Measurements from ENCODE around the gene AATK.

Gene AATK

DNA sequence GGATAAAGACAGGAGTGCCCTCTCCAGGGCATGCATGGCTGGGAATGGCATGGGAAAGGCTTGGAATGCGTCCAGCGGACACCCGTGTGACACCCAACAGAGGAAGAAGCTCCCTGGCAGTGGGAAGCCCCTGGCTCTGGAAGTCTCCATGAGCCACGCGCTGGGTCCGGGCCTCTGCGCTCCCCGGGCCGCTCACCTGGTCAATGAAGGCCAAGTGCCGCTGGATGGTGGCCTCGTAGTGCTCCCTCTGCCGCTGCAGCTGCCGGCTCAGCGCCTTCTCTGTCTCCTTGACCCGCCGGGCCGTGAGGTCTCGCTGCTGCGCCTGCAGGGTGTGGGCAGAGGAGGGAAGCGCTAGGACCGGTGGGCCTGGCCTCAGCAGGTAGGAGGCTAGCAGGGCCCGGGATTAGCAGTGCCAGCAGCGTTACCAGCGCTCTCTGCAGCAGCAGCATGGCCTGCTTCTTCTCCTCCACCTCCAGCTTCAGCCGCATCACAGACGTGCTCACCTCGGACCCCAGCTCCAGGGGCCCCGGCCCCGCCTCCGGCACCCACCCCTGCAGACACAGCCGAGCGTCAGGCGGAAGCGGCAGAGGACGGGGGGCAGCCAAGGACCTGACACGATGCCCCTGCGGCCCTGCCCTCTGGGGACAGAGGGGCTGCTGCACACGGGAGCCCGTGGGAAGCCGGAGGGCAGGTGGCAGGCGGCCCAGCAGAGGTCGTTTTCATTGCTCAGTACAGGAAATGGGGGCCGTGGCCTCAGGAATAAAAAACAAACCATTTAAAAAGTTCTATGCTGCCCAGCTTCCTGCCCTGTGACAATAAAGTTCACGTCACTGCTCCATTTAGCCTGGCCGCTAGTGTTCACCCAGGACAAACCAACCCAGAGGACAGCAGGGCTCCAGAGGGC lies 30.7 kb upstream of the AATK start:
- no peak for DNase-seq (ENCODE audit: low read depth)

- DNase-seq (ENCODE audit: low read depth), result no peak
These were observed 30.0 kb upstream of the AATK start for GRCh38 chr17:81195941-81196495.

- no peak for DNase-seq (ENCODE audit: low read depth)
These were observed 29.2 kb upstream of the AATK start for GRCh38 chr17:81194941-81195901.

DNA sequence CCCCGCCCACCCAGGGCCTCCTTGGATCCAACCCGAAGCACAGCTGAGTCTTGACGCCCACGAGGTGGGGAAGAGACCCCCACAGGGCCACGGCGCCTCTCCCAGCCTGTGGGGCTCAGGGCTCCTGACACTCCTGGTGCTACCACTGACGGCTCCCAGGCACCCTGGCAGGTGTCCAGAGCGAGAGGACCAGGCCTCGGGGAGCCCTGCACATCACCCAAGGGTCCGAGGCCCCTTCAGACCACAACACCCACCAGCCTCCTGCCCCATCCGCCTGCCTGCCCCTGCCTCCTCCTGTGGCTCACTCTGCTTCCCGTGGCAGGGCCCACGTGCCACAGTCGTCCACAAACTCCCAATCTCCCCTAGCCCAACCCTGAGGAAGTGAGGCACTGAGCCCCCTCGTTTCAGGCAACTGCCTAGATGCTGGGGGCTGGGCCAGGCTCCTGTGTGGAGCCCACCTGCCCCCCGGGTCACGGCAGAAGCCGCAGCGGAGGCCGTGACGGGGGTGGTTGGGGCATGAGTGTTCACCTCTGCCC lies 28.3 kb upstream of the AATK start:
- no peak for DNase-seq (ENCODE audit: low read depth)

- no peak for DNase-seq (ENCODE audit: low read depth)
These were observed 27.6 kb upstream of the AATK start for GRCh38 chr17:81193470-81194224.

DNA sequence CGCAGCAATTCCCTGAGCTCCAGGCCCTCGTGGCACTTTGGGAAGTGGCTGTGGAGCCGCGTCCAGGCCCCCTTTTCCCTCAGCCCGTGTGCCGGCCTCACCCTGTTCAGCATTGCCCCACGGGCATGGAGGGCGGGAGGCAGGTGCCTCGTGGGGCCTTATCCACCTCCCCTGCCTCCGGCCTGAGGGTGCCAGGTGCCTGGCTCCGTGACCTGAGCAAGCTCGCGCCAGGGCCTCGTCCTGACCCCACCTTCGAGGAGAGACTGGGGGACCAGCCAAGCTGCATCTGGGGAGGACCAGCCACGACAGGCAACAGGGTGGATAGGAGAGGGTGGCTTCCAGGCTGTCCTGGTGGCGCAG lies 27.0 kb upstream of the AATK start:
- DNase-seq (ENCODE audit: low read depth), result no peak

DNA sequence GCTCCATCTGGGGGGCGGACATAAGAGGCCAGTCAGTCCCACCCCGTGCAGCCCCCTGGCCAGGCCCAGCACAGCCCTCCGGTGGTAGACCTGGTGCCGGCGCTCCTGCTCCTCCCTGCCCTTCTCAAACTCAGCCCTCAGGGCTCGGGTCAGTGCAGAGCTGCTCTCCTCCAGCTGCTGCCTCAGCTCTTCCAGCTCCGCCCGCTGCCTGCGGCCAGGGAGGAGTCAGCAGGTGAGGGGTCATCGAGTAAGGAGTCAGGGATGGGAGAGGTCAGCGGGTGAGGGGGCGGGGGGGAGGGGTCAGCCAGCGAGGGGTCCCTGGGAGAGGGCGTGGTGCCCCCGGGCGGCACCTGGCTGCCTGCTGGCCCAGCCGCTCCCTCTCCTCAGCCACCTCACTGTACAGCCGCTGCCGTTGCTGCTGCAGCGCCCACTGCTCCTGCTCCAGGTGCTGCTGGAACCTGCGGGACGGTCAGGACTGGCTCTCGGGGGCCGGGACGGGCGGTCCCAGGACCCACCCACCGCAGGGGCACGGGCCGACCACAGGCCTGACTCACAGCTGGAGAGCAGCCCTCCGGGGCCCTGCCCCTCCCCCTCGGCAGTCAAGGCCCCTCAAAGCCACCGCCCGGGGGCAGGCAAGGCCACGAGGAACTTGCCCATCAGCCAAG lies 26.5 kb upstream of the AATK start:
- no peak for DNase-seq (ENCODE audit: low read depth)

DNA sequence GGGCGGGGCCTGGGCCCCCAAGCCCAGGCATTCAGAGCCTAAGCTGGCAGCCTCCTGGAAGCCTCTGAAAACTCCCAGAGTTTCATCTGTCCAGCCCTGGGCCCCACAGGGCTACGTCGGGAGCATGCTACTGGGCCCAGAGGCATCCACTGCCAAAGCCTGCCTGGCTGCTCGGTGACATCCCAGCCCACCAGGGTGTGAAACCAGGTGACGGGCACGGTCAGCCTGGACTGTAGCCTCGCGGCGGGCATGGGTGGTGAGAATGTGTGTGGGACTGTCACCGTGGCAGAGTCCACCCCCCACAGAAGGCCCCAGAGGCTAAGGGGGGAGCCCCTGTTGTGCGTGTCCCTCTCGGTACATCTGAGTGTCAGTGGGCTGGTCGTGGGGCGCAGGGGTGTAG lies 25.6 kb upstream of the AATK start:
- no peak for DNase-seq (ENCODE audit: low read depth)

DNA sequence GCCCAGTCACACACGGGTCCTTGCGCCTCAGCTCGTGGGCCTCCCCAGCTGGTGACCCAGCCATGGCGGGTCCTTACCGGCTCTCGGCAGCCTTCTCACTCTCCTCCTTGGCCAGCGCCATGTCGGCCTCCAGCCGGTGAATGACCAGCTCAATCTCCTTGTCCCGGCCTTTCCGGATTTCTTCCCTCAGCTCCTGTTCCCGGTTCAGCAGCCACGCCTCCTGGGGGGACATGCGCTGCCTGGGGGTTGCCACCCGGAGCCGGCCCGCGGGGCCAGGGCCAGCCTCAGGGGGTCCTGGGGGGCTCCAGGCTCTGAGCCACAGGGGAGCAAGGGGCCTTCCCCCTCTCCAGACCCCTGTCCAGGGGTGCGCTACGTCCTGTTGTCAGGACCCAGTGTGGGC lies 25.1 kb upstream of the AATK start:
- no peak for DNase-seq (ENCODE audit: low read depth)

DNA sequence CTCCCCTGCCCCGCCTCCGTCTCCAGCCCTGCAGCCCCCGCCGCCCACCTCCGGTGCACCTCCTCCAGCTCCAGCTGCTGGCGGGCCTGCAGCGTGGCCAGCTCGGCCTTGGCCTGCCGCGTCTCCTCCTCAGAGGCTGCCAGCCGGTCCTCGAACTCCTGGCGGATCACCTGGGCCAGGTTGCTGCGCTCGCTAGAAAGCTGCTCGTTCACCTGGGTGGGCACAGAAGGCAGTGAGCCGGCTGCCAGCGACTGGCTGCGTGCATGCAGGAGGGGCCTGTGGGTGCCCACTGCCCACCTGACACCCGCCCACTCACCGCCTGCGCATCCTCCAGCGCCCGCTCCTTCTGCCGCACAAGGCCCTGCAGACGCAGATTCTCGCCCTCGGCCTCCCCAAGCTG lies 24.6 kb upstream of the AATK start:
- no peak for DNase-seq (ENCODE audit: low read depth)

DNA sequence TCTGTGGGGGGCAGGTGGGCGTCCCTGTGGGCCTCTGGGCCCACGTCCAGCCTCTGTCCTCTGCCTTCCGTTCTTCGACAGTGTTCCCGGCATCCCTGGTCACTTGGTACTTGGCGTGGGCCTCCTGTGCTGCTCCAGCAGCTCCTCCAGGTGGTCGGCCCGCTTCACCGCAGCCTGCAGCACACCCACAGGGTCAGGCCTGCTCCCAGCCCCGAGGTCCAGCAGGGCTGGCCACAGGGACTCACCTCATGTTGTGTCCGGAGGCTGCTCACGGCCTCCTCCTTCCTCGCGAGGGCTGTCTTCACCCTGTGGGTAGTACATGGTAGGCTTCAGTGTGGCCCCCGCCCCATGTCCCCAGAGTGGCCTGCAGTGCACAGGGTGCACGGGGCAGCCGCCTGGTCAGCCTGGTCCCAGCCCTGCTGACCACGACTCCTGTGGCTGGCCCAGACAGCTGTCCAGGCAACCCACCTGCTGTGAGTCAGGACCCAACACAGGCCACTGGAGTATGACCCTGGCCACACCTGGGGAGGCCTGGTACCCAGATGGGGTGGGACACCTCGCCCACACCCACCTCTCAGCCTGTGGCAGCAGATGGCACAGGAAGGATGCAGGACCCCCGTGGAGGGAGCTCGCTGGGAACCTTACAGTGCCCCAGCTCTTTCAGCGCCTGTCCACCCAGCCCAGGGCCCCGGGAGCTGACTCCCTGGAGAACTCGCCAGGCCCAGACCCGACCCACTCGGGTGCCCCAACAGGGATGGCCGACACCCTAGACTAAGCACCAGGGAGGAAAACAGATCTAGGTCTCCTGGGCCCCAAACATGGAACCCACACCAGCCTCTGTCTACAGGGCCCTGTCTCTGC lies 23.9 kb upstream of the AATK start:
- no peak for DNase-seq (ENCODE audit: low read depth)

GRCh38 chr17:81189016-81189415 lies 23.0 kb upstream of the AATK start:
- DNase-seq (ENCODE audit: low read depth), result no peak

GRCh38 chr17:81188491-81188840 lies 22.4 kb upstream of the AATK start:
- no peak for DNase-seq (ENCODE audit: low read depth)

DNA sequence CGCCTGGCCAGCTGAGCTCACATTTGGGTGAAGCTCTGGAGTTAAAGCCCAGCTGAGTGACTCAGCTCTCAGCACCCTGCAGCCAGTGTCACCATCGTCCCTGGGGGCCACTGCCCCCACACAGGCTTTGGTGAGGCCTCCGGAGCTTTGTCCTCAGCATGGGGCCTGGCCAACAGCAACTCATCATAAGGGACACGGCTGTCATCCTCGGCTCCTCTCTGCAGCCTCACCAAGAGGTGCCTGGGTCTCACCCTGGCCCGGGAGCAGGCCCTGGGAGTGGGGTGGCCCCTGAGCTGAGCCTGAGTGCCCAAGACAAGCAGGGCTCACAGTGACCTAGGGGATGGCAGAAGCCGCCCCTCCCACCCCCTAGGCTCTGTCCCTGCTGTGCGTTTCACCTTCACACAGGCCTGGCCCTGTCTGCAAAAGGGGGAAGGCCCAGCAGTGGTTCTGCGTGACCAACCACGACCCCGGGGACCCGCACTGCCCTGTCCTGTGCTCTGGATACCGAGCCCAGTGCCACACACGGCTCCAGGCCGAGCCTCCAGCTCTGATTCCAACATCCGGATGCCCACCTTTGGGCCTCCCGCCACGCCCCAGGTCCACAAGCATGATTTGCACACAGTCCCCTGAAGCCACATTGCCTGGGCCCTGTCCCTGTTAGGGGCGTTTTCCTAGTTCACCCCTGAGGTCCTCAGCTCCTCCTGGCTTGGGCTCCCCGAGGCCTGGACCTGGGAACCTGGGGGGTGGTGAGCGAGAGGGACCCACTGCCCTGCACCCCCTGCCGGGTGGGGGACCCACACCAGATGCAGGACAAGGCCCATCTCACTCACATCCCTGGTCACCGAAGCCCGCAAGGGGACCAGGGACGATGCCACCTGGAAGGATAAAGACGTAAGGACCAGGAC lies 21.8 kb upstream of the AATK start:
- DNase-seq (ENCODE audit: low read depth), result no peak

DNA sequence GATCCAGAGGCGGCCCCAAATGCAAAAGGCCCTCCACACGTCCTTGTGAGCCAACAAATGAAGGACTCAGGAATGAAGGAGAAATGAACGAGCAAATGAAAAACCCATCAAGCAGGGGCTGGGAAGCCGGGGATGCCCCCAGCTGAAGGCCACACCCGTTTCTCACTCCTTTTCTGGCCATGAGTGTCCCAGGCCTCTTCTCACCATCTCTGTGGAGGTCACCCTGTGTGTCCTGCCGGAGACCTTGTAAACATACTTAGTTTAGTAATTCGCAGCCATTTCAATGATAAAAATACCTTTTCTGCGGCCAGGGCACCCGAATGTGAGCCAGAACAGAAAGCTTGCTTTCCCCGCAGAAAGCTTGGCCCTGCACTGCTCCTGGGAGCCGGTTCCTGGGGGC lies 21.1 kb upstream of the AATK start:
- DNase-seq (ENCODE audit: low read depth), result no peak

GRCh38 chr17:81186203-81186602 lies 20.2 kb upstream of the AATK start:
- DNase-seq (ENCODE audit: low read depth), result no peak

GRCh38 chr17:81184555-81184954 lies 18.5 kb upstream of the AATK start:
- DNase-seq (ENCODE audit: low read depth), result no peak

DNA sequence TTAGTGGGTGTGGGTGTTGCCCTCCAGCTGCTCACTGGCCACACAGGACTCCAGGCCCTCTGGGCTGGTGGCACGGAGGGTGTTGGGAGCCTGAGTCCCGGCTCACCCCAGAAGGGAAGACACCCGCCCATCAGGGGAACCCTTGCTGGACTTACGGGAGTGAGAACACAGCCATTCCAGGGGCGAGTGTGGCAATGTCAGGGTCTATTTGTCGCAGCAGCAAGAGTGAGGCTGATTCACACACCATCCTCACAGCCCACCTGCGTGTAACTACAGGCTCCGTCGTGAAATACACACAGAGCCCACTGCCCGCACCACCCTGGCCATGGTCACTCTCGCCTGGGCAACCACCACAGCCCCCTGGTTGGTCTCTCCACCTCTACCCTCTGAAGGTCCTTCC lies 17.8 kb upstream of the AATK start:
- no peak for DNase-seq (ENCODE audit: low read depth)

GRCh38 chr17:81183316-81183715 lies 17.3 kb upstream of the AATK start:
- DNase-seq (ENCODE audit: low read depth), result no peak

Data from stimulated activated CD8-positive, alpha-beta memory T cell treated with anti-CD3 and anti-CD28 coated beads, Interleukin-12 subunit alpha, Interleukin-12 subunit beta, amount 100 ng/mL, for 4 hours (primary cell).